GM19452 (cell line): ENCODE measurements around the gene TARM1.
"Not testable (repeated sequence)": the region's sequence is repeated elsewhere in the genome, so short reads cannot be mapped to it uniquely, and the experiment has no call there.

Experiments used
- ATAC-seq: cut with Tn5 transposase; IDR thresholded peaks from one replicate; pipeline ENCODE4 v1.9.1; 2021; ENCODE audit not compliant: unreplicated experiment

The TARM1 gene

GRCh38 chr19:54099903-54100255 is 18.7 kb upstream of the TARM1 start:
- ATAC-seq: not testable (repeated sequence)

- ATAC-seq: no peak
Observed at GRCh38 chr19:54099190-54099902, 18.2 kb upstream of the TARM1 start.

- no peak for ATAC-seq
Observed at GRCh38 chr19:54096617-54097106, 15.5 kb upstream of the TARM1 start.

- ATAC-seq: not testable (repeated sequence)
Observed at GRCh38 chr19:54095859-54096616, 14.9 kb upstream of the TARM1 start.

GRCh38 chr19:54095136-54095858 is 14.1 kb upstream of the TARM1 start:
- ATAC-seq: no peak

GRCh38 chr19:54094426-54095000 is 13.3 kb upstream of the TARM1 start:
- no peak for ATAC-seq

- no peak for ATAC-seq
Observed at GRCh38 chr19:54084410-54084809, 3.2 kb upstream of the TARM1 start.

GRCh38 chr19:54077334-54077733 is 3.8 kb downstream of the TARM1 start:
- ATAC-seq: no peak

GRCh38 chr19:54074851-54075250 is 6.3 kb downstream of the TARM1 start:
- no peak for ATAC-seq

- no peak for ATAC-seq
Observed at GRCh38 chr19:54073829-54074228, 7.3 kb downstream of the TARM1 start.

GRCh38 chr19:54069470-54069869 is 11.7 kb downstream of the TARM1 start:
- no peak for ATAC-seq

- ATAC-seq: no peak
Observed at GRCh38 chr19:54063350-54064116, 17.6 kb downstream of the TARM1 start, which contains the start of gene VSTM1. Gene VSTM1 (minus strand): TSS chr19:54063897. CDS start chr19:54063777, 120 bp downstream.

- no peak for ATAC-seq
Observed at GRCh38 chr19:54062643-54063042, 18.5 kb downstream of the TARM1 start.

- ATAC-seq: no peak
Observed at GRCh38 chr19:54047616-54048015, 33.5 kb downstream of the TARM1 start.

- no peak for ATAC-seq
Observed at GRCh38 chr19:54045771-54046170, 35.4 kb downstream of the TARM1 start.

GRCh38 chr19:54042989-54043388 is 38.2 kb downstream of the TARM1 start:
- no peak for ATAC-seq

GRCh38 chr19:54041969-54042606 is 39.1 kb downstream of the TARM1 start:
- no peak for ATAC-seq

GRCh38 chr19:54040003-54040402 is 41.2 kb downstream of the TARM1 start:
- no peak for ATAC-seq

GRCh38 chr19:54036542-54036941 is 44.6 kb downstream of the TARM1 start:
- not testable (repeated sequence) for ATAC-seq
